ENCODE data around the gene ZACN.

- TF ChIP-seq, protein P1, sequence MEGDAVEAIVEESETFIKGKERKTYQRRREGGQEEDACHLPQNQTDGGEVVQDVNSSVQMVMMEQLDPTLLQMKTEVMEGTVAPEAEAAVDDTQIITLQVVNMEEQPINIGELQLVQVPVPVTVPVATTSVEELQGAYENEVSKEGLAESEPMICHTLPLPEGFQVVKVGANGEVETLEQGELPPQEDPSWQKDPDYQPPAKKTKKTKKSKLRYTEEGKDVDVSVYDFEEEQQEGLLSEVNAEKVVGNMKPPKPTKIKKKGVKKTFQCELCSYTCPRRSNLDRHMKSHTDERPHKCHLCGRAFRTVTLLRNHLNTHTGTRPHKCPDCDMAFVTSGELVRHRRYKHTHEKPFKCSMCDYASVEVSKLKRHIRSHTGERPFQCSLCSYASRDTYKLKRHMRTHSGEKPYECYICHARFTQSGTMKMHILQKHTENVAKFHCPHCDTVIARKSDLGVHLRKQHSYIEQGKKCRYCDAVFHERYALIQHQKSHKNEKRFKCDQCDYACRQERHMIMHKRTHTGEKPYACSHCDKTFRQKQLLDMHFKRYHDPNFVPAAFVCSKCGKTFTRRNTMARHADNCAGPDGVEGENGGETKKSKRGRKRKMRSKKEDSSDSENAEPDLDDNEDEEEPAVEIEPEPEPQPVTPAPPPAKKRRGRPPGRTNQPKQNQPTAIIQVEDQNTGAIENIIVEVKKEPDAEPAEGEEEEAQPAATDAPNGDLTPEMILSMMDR (IDR thresholded peaks at IDR 0.05): no peak
- no peak for TF ChIP-seq EZH2 (IDR thresholded peaks at IDR 0.05)
Measured at GRCh38 chr17:76078860-76079534, at the start of gene ZACN.

Data from neural progenitor cell (in vitro differentiated cells).